GM19023 (cell line): ENCODE results near the gene ELK4.

ENCODE experiments used
- ATAC-seq: cut with Tn5 transposase; IDR thresholded peaks from one replicate; pipeline ENCODE4 v1.9.1; 2021; ENCODE audit warnings: mild to moderate bottlenecking, moderate library complexity; ENCODE audit not compliant: unreplicated experiment

ELK4 gene, protein sequence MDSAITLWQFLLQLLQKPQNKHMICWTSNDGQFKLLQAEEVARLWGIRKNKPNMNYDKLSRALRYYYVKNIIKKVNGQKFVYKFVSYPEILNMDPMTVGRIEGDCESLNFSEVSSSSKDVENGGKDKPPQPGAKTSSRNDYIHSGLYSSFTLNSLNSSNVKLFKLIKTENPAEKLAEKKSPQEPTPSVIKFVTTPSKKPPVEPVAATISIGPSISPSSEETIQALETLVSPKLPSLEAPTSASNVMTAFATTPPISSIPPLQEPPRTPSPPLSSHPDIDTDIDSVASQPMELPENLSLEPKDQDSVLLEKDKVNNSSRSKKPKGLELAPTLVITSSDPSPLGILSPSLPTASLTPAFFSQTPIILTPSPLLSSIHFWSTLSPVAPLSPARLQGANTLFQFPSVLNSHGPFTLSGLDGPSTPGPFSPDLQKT

DNA sequence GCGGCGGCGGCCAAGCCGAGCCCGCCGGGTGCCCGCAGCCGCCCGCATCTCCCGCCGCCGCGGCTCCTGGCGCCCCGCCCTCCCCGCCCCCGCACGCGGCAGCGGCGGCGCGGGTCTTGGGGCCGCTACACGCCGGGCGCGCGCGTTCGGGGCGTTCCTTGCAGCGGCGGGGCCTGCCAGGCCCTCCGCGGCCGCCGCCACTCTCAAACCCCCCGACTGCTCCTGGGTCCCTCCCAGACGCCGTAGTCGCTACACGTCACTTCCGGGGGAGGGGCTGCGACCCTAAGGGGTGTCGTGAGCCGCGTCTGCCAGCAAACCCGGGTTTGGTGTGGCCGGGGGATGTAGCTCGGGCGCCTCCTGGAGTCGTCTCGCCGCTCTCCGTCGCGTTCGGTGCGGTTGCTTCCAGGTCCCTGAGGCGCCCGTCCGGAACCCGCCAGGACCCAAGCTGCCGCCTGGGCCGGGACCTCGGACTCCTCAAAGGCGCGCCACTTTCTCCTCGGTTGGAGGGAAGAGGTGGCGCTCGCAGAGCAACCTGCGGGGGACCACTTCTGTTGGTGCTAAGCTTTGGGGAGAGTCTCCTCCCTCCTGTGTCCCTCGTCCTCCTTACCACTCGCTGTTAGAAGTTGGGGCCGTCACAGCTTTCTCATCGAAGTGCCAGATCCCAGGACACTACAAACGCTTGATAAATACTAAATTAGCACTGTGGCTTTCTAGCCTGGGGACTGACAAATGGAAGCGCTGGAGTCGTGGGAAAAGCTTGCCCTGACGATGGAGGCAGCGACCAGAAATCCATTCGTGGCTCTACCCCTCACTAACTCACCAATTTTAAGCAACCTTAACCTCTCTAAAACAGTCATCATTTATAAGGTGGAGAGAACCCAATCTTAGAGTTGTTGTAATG, at the start of gene ELK4:
Gene ELK4 (minus strand): TSS at position 244 of the 901 bp plus-strand sequence. CDS start 8,129 bp downstream, outside the sequence.
- peak; percentile 78 for ATAC-seq

DNA sequence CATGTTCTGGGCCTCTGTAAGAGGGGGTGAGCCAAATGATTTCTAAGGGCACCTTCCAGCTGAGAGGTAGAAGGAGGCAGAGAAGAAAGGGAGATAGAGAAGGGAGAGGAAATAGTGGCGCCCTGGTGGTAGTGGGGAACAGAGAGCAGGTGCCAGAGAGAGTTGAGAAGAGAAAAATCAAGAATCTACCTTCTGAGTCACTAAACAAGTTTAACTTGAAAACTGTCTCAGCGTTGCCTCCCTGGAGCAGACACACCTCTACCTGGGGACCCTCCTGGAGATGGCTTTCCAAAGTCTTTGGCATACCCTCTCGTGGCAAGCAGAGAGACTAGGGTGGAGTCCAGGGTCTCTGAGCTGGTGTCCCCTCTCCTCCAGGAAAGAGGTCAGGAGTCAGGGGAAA, 49.6 kb upstream of the ELK4 start:
- ATAC-seq, result no peak

DNA sequence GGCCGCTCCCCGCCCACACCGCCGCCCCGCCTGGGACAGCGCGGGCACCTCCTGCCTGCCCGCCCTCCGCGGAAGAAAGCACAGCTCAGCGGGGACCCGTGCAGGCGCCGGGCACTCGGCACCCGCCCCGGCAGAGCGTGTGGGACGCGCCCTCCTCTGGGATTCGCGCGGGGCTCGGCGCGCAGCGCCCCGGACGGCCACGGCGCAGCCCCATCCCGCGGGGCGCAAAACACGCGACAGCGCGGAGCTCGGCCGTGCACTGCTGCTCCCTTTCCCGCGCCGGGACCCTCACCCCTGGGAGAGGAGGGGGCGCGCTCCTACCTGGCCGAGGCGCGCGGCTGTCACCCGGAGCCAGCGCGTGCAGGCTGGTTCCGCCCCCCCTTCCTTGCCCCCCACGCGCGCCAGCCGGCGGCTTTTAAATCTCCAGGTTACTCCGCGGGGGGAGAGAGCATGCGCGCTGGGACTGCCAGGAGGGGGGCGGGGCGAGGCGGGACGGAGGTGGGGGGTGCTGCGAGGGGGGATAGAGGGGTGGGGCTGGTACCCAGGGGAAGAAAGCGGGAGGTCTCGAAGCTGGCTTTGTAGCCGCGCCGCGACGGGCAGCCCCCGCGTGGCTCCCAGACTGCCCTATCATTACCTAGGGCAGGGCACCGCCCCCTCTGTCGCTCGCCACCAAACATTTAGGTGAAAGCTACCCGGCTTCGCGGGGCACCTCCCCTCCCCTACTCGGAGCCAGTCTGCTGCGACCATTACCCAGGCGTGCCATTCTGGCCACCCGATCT, 48.5 kb upstream of the ELK4 start, which contains the start of gene SLC45A3:
Gene SLC45A3 (minus strand): TSS at position 437 of the 779 bp plus-strand sequence. CDS start 15,853 bp downstream, outside the sequence.
- ATAC-seq, result peak; percentile 48

DNA sequence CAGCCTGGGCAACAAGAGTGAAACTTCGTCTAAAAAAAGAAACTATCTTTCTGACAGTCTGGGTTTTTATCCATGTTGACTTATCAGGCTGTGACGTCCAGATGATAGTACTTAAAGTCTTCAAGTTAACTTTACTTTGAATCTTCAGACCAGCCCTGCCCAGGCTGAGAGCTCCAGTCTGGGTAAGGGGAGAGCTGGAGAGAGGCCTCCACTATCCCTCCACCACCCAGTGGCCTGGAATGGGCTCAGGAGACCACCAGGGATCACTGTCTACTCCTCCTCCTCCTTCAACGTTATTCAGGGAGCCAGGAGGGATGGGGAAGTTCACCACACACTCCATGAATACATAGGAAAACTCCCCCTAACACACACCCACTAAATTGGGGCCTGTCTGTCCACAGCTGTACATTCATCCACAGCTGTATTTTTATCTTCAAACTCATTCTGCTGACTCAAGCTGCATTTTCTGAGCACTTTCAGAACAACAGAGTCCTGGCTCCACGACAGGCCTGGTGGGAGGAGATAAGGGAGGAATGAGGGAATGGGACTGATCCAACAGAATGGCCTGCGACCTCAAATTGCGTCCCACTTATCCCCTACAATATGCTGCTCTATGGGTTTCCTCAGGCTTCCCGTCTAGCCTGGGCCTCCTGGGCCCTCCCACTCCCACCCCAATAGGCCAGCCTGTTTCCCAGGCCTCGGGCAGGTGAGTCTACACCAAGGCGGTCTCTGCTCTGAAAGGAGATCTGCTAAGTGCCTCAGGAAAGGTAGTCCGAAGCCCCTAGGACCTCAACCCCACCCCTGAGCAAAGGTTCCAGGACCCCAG, 46.7 kb upstream of the ELK4 start:
- no peak for ATAC-seq

DNA sequence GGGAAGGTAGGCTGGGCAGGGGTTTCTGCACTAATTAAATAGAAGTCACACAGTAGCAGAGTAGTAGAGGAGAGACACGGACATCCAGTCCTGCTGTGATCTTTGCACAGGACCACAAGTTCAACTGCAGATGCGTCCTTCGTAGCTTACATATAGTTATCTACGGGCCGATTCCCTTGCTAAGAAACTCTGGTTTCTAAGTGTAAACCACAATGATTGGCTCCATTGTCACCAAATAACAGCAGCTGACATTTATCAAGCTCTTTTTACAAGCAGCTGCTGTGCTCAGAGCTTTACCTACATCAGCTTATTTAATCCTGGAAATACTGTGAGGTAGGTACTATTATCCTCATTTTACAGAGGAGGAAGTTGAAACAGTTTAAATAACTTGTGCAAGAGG, 45.4 kb upstream of the ELK4 start:
- no peak for ATAC-seq

DNA sequence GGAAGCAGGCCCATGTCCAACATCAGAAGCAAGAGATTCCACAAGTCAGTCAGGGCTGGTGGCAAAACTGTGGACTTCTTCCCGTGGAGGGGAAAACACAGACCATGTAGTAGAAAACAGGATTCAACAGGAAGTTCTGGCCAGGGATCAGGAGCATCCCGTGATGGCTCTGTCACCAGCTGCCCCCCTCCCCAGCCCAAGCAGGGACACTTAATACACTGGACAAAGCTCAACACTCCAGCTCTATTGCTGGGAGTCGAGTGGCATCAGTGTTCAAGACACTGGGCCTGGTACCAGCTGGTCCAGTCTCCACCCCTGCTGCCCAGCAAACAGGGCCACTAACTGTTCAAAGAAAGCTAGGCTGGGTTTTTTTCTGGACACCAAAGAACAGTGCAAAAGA, 44.8 kb upstream of the ELK4 start:
- no peak for ATAC-seq

DNA sequence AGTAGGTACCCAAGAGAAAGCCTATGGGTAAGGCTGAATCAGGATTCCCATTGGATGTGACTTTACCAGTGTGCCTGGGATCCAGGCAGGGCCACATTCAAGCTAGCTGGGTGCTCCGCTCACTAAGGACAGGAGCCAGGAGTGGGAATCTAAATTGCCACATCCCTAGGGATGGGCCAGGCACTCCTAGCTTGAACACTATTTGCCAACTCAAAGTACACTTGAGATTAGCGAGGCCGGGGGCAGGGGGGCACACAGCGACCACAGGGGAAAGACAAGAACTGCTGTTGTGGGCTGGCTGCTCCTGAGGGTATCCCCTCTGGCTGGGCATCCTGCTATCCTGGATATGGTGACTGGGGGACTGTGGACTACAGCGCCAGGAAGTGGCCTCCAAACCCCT, 44.2 kb upstream of the ELK4 start:
- no peak for ATAC-seq

DNA sequence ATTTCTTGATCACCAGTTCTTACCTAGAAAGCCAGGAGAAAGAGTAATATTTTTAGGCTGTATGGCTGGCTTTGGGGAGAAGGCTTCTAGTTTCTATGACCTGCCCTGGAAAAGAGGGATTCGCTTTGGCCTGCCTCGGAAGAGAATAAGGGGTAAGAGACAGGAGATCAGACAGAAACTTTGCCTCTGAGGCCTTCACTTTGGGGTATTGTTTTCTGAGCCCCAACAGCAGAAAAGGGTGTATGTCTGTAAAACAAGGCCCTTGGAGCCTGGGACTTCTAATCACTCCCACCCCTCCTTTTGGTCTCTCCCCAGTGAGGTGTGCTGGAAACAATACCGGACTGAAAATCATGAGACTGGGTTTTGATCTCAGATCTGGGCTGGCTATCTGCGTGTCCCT, 43.4 kb upstream of the ELK4 start:
- no peak for ATAC-seq

DNA sequence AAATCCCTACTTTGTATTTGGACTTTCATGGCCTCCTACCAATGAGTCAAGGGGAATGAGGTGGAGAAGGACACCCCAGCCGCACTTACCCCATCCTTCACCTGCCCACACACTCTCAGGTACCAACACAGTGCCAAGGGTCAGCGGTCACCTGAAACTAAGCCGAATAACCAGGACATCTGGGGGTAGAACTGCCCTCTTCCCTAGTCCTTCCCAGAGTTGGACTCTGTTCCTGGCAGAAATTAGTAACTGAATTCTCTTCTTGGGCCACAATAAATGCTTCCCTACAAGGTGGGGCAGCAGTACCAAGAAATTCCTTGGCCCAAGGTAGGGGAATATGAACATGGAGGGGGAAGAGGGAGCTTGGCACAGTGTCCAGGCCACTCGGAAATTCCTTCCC, 41.2 kb upstream of the ELK4 start:
- no peak for ATAC-seq

DNA sequence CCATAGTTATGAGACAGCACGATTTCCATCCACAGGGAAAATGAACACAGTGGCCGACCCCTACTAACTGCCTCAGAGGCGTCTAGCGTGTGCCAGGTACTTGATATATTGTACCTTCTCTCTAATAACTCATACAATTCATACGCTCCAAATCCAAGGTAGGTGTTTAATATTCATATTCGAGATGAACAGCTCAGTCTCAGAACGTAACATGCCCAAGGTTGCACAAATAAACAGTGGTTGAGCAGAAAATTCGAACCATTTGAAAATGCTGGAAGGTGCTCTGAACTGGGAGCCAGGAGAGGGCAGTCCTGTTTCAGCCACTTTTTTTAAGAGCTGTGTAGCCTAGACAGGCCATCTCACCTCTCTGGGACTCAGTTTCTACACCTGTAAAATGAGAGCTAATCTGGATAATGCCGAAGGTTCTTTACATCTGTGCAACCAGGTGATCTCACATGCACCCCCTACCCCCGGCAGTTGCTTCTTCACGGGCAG, 40.6 kb upstream of the ELK4 start:
- no peak for ATAC-seq

DNA sequence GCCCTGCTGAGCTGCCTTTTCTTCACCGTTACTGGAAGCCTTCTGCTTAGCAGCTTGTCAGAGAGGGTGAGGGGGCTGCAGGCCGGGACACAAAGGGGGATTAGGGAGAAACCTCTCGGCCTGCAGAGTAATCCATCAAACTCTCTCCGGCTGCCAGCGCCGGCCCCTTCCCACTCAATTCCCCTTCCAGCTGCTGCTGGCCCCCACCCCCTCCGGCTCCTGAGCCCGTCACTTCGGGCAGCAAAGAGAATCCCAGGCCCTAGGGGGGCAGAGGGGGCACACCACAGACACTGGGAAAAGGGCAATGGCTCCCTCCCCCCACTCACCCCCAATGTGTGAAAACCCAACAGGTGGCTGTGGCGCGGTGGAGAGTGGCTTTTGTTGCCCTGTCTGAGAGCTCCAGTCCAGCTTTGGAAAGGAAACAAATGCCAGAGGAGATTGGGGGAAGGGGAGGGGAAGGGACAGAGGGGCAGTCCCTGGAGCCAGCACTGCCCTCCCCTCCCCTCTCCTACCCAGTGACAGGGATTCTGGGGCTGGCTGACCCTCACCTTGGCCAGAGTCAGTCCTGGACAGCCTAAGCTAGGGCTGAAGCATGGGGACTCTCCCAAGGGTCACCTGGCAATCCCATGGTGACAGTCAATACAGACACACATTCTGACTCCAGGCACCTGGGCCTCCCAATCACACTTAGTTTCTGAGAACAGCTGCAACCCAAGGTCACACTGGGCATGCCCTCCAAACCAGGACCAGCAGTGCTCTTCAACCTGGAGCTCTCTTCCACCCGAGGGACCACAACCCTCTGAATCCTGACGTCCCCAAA, 39.0 kb upstream of the ELK4 start:
- no peak for ATAC-seq

DNA sequence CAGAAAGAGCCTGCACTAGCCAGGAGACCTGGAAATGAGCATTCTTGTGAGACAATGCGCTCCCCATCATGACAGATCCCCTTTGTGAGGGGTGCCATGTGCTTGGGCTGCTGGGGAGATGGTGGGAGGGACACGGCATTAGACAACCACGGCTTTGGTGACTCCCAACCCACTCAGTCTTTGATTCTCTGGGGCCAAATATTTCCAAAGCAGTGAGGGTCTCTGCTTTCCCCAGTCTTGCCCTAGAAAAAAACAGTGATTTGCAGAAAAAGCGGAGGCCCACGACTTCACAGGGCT, 38.3 kb upstream of the ELK4 start:
- ATAC-seq, result no peak

DNA sequence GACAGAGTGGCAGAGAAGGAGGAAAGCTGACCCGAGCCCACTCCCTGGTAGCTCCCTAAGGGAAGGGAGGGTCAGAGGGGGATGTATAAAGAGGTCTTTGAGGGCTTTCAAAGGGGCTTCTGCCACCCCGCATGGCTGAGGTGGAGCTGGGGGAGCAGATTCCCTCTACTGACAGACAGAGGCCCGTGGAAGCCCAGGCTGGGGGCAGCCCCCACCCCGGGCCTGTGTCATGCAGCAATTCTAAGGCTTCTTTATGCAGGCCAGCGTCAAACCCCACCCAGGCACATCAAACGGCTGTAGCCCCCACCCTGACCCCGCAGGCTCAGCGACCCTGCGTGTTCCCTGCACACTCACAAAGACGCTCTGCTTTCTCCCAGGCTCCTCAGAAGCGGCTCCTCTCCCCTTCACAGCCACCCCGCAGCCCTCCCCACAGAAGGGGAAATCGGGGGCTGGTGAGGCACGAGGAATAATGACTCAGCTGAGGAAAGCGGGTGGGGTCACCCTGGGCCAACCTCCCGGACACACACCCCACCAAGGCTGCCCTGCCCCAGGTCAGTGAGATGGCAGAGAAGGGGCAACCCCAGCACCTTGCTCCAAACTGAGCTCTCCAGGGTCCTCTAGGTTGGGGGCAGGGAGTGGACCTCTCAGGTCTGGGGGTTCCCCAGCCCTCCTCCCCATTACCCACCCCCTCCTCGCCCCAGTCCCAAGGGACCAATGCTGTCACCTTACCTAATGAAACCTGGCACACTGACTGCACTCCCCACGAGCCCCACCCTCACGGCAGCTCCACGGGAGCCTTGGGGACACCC, 37.7 kb upstream of the ELK4 start:
- peak; percentile 31 for ATAC-seq

DNA sequence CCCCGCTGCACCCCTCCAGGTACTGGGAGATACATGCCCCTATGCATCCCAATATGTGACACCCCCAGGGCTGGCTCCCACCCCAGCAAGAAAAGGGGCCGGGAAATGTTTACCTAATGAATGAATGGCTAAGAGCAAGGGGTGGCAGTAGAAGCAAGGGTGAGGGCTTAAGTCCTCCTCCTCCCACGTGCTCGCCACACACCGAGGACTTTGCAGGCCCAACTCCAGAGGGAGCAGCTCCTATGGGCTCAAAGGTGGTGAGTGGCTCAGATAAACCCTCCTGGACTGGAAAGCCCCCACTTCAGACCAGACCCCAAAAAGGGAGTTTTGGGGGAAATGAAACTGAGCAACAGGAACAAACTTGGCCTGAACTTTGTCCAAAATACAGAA, 37.1 kb upstream of the ELK4 start:
- ATAC-seq, result peak; percentile 37

DNA sequence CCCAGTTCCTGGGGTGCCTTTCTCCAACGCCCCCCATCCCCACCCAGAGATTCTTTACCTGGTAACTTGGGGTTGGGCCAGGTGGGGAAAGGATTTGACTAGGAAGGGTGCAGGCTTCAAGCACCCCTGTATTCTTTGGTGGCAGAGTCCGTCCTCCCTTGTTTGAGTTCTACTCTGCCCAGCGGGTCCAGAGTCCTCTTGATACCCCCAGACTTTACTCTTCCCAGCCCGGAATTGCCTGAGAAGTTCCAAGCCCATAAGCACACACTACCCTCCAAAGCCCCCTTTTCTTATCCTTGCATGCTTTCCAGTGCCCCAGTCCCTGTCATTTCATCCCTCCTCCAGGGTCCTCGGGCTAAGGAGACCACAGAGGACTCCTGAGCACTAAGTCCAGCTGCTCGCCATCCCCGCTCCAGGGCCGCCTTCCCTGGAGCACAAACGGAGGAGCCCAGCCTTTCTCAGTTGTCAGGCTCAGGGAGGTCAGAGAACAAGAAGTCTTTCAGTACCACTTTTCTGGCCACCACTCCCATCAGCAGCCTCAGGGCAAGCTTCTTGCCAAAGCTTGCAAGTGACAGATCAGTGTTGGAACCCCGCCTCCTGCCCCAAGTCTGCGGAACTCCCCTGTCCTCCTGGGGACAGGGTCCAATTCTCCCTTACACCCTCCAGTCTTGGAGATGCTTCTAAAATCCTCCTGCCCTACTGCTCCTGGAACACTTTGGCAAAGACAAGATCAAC, 36.3 kb upstream of the ELK4 start:
- ATAC-seq, result no peak

DNA sequence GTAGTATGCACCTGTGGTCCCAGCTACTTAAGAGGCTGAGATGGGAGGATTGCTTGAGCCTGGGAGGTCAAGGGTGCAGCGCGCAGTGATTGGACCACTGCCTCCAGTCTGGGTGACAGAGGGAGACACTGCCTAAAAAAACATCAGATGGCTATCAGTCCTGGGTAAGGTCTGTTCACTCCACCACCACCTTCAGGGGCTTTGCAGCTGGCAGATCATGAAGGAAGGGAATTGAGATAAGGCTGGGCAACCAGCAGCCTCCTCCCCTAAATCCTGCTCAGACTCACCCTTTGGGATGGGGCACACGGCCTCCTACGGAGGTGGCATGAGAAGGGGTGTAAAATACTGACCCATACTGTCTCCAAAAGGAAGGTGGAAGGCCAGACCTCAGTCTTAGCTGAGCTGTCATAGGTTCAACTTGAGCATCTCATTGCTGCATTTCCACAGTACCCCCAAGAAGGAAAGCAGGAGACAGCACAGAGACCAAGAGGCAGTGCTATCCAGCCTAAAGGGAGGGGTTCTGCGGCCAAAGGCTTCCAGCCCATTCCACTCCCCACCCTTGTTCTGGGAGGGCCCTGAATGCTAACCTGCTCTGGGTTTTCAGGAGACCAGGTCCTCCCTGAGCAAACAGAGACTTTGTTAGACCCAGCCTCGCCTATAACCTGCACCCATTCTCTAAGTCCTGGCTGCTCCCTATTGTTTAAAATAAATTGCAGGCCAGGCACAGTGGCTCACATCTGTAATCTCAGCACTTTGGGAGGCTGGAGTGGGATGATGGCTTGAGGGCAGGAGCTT, 34.8 kb upstream of the ELK4 start:
- ATAC-seq, result no peak
